ENCODE results near the gene TRAF5.

GRCh38 chr1:211381481-211382181 is 55.0 kb downstream of the TRAF5 start:
- TF ChIP-seq FOXA1 (IDR thresholded peaks at IDR 0.05): no peak
- TF ChIP-seq, protein P1, sequence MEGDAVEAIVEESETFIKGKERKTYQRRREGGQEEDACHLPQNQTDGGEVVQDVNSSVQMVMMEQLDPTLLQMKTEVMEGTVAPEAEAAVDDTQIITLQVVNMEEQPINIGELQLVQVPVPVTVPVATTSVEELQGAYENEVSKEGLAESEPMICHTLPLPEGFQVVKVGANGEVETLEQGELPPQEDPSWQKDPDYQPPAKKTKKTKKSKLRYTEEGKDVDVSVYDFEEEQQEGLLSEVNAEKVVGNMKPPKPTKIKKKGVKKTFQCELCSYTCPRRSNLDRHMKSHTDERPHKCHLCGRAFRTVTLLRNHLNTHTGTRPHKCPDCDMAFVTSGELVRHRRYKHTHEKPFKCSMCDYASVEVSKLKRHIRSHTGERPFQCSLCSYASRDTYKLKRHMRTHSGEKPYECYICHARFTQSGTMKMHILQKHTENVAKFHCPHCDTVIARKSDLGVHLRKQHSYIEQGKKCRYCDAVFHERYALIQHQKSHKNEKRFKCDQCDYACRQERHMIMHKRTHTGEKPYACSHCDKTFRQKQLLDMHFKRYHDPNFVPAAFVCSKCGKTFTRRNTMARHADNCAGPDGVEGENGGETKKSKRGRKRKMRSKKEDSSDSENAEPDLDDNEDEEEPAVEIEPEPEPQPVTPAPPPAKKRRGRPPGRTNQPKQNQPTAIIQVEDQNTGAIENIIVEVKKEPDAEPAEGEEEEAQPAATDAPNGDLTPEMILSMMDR (IDR thresholded peaks at IDR 0.05; ENCODE audit: low read depth, low read length, missing input control): no peak
- no peak for TF ChIP-seq RXRA (IDR thresholded peaks at IDR 0.05)
- TF ChIP-seq, protein P2, sequence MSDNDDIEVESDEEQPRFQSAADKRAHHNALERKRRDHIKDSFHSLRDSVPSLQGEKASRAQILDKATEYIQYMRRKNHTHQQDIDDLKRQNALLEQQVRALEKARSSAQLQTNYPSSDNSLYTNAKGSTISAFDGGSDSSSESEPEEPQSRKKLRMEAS (IDR thresholded peaks at IDR 0.05): no peak
- no peak for TF ChIP-seq RAD21 (IDR thresholded peaks at IDR 0.05)
